ENCODE data around the gene HEATR9.

The HEATR9 gene

DNA sequence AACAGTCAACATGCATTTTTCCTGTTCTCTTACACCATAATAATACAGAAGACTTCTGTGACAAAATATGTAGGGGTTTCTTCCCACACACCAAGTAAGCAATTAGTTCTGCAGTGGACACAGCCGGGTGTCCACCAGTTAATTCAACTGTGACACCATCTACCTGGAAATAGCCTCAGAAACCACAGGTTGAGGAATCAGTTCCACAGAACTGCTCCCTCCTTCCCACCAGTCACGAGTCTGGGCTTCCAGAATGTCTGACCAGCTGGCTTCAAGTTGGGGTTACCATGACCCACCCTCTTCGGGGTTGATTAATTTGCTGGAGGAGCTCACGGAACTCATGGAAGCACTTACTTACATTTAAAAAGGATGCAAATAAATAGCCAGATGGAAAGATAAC lies 25.1 kb upstream of the HEATR9 start:
- no peak for DNase-seq

DNA sequence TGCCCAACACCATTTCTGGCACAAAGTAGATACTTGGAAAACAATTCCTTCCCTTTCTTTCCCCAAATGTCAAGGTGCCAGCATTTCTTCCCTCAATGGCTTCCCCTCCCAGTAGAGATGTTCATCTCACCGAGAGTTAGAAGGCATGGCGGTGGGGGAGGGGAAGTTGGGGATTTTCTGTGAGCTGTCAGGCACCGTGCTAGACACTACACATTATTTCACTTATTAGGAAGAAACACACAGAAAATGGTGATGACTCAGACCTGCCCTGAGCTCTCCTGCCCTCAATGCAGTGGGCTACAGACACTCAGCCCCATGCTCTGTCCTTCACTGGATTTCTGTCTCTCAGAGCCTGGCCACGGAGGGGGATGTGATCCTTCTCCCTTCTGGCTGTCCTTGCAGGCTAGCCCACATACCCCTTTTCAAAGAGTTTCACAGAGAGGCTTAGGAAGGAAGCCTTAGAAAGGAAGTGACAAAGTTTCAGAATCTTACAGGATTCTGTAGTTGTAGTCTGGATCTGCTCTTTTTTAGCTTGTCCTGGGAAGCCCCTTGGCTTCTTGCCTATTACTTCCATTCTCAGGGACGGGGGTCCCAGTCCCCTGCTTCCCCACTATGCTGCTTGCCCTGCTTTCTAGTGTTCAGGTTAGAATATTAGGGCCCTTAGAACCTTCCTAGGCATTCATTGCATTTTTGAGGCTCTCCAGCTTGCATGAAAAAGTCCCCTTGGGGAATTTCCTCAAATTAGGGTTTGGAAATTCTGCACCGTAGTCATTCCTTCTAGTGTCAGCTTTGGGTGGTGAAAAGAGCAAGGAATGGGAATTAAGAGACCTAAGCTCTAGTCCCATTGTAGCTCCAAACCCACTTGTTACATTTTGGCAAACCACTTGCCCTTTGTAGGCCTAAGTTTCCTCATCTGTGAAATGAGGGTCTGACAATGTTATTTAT lies 23.7 kb upstream of the HEATR9 start:
- peak; percentile 74 for DNase-seq

DNA sequence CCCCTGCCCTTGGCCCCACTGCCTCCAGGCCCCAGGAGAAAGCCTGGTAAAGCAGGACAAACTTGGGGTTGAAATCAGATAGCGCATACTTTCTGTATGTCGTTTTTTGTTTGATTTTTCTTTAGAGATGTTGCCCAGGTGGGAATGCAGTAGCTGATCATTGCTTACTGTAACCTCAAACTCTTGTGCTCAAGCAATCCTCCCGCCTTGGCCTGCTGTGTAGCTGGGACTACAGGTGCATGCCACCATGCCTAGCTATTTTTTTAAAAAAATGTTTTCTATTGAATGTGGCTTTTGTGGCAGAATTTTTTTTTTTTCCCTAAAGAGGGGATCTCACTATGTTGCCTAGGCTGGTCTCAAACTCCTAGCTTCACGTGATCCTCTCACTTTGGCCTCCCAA lies 22.6 kb upstream of the HEATR9 start:
- no peak for DNase-seq

DNA sequence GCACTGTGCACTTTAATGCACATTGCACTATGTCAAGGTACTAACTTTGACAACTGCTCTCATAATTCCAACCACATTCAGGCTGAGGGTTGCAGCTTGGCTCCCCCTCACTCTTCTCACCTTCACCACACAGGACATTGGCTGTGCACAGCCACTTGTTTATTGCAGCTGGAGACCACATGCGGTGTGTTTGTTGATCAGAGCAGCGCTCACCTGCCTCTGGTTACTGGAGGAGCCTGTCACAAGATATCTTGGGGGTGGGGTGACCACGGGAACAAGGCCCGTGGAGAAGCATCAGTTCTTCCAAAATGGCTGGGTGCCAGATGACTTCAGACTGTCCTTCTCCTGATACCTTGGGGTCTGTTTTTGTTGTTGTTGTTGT lies 22.1 kb upstream of the HEATR9 start:
- DNase-seq = no peak

- DNase-seq = no peak
These were observed 21.4 kb upstream of the HEATR9 start for GRCh38 chr17:35889818-35890773.

GRCh38 chr17:35889241-35889640 lies 20.6 kb upstream of the HEATR9 start:
- no peak for DNase-seq

- peak; percentile 39 for DNase-seq
These were observed 11.3 kb upstream of the HEATR9 start, which contains the start of gene CCL5 for GRCh38 chr17:35879773-35880654. TSS of gene CCL5 (minus strand) at chr17:35880360.

DNA sequence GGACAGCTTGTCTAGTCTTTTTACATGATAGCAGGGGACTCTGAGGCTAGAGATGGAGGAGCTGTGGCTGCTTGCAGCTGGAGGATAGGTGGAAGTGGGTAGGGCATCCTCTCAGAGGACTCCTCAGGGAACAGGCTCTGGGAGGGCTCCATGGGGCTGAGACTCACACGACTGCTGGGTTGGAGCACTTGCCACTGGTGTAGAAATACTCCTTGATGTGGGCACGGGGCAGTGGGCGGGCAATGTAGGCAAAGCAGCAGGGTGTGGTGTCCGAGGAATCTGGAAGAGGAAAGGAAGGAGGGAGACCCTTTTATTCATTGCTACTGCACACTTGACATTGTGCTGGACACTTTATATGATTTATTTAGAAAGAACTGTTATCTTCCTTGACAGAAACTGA lies 9.7 kb upstream of the HEATR9 start:
- DNase-seq = no peak

GRCh38 chr17:35877345-35878029 lies 8.8 kb upstream of the HEATR9 start:
- no peak for DNase-seq

- no peak for DNase-seq
These were observed 7.8 kb upstream of the HEATR9 start for GRCh38 chr17:35876534-35876933.

DNA sequence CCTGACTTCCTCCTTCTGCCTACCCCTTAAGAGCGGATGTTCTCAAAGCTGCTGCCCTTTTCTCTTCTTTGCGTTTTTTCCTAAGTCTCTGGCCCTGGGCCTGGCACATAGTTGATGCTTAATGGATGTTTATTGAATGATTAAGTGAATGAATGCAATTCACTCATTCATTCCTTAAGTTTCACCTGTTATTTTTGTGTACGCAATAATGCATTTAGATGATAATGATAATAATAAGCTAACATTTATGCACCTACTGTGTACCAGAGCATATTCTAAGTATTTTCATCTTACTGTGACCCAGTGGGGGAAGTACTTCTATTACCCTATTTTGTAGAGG lies 7.1 kb upstream of the HEATR9 start:
- no peak for DNase-seq

- DNase-seq = no peak
These were observed 6.5 kb upstream of the HEATR9 start for GRCh38 chr17:35875072-35875799.

- no peak for DNase-seq
These were observed 3.7 kb upstream of the HEATR9 start for GRCh38 chr17:35872196-35872980.

DNA sequence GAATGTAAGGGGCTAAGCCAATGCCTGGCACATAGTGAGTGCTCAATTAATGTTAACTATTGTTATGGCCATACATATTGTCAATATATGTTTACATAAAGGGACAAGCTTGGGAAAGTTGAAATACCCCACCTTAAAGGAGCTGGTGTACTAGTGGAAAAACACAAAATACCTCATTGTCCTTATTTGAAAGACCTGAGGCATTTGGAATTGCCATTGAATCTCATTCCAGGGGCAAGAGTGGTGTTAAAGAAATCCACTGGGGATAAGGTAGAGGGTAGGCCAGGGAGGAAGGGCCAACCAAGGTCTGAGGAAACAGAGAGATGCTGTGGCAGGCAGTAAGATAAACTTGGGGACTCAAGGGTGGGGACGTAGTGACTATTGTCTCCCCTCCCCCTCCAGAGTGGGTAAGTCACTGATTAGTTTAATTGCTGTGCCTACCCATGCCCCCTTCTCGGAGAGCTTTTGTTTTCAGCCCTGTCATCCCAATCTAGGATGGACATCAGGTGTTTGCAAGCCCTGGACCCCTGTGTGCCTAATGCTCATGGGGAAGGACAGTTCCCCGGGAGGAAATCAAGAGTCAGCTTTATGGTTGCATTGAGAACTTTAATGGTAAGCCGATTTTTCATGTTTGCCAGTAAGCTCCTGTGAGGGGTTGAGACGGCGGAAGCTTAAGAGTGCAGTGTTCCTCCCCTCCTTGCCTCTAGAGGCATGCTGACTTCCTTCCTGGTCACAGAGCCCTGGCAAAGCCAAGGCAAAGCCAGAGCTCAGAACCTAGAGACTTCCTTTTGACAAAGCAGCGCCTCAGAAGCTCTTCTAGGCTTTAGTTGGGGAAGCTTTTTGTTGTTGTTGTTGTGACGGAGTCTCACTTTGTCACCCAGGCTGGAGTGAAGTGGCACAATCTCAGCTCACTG lies 2.5 kb upstream of the HEATR9 start:
- peak; percentile 23 for DNase-seq

DNA sequence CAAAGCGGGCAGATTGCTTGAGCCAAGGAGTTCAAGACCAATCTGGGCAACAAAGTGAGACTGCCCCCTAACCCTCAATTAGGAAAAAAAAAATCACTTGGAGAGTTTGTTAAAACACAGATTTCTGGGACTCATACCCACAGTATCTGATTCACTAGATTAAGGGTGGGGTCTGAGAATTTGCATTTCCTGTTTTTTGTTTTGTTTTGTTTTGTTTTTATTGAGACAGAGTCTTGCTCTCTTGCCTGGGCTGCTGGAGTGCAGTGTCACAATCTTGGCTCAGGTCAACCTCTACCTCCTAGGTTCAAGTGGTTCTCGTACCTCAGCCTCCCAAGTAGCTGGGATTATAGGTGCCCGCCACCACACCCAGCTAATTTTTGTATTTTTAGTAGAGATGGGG lies 1.1 kb downstream of the HEATR9 start:
- no peak for DNase-seq

- DNase-seq = no peak
These were observed 2.2 kb downstream of the HEATR9 start for GRCh38 chr17:35866341-35866950.

- no peak for DNase-seq
These were observed 3.0 kb downstream of the HEATR9 start for GRCh38 chr17:35865412-35866340.

DNA sequence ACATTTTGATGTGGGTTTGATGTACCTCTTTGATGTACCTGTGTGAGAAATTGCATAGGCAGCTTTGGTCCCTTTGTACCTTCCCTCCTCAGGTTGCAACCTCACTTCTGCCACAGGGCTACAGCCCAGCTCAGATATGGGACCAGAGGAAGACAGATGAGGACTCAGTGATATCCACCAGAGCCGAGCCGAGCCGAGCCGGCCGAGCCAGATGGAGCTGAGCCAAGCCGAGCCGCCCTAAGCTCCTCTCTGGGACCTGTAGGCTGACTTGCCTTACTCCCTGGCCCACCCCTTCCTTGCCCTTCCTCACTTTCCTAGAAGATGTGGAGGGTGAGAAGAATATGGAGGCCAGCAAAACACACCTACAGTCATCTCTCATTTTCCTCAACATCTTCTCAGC lies 3.8 kb downstream of the HEATR9 start:
- DNase-seq = no peak

All from stimulated activated CD4-positive, alpha-beta T cell treated with anti-CD3 and anti-CD28 coated beads, Interleukin-15, amount 100 ng/mL, for 24 hours (primary cell).